Inferior parietal cortex (tissue), 1 donor: ENCODE results near the gene SRGAP3.
A peak's percentile ranks its signal among the peaks of the same experiment; 100 is the strongest.

Experiments used
- DNase-seq: peaks from one replicate; pipeline ENCODE4 v3.0.0-alpha.2; 2016; ENCODE audit errors: extremely low spot score

The SRGAP3 gene

GRCh38 chr3:8968375-8968882 lies 281.0 kb downstream of the SRGAP3 start:
- DNase-seq, result no peak

GRCh38 chr3:8967553-8967952 lies 281.9 kb downstream of the SRGAP3 start:
- no peak for DNase-seq

GRCh38 chr3:8966820-8967348 lies 282.6 kb downstream of the SRGAP3 start:
- DNase-seq, result no peak

GRCh38 chr3:8966150-8966819 lies 283.2 kb downstream of the SRGAP3 start:
- no peak for DNase-seq

GRCh38 chr3:8964436-8965370 lies 284.7 kb downstream of the SRGAP3 start:
- DNase-seq, result no peak

GRCh38 chr3:8963137-8963853 lies 286.2 kb downstream of the SRGAP3 start, which contains the start of gene RAD18:
Gene RAD18, minus strand, starts transcription at chr3:8963472. Its CDS starts 87 bp downstream, at chr3:8963385.
- DNase-seq, result peak; percentile 94

- DNase-seq, result no peak
Measured at GRCh38 chr3:8962226-8962861, 287.1 kb downstream of the SRGAP3 start.

- DNase-seq, result no peak
Measured at GRCh38 chr3:8959668-8960067, 289.8 kb downstream of the SRGAP3 start.

GRCh38 chr3:8954938-8955763 lies 294.3 kb downstream of the SRGAP3 start:
- DNase-seq, result no peak

GRCh38 chr3:8953313-8953712 lies 296.1 kb downstream of the SRGAP3 start:
- no peak for DNase-seq

- DNase-seq, result no peak
Measured at GRCh38 chr3:8952130-8952529, 297.3 kb downstream of the SRGAP3 start.

GRCh38 chr3:8945890-8946600 lies 303.4 kb downstream of the SRGAP3 start:
- no peak for DNase-seq

GRCh38 chr3:8942746-8943488 lies 306.5 kb downstream of the SRGAP3 start:
- no peak for DNase-seq

GRCh38 chr3:8942115-8942514 lies 307.3 kb downstream of the SRGAP3 start:
- no peak for DNase-seq

GRCh38 chr3:8938021-8938420 lies 311.4 kb downstream of the SRGAP3 start:
- DNase-seq, result no peak

GRCh38 chr3:8937064-8938020 lies 312.1 kb downstream of the SRGAP3 start:
- no peak for DNase-seq

- DNase-seq, result no peak
Measured at GRCh38 chr3:8932507-8932906, 316.9 kb downstream of the SRGAP3 start.

- no peak for DNase-seq
Measured at GRCh38 chr3:8931342-8931741, 318.1 kb downstream of the SRGAP3 start.
